Smooth muscle cell (in vitro differentiated cells): ENCODE results near the gene UTP14C. TPM values are rescaled to one million over a fixed set of nuclear protein-coding genes. Genes with fewer than 3 reads are reported as not detected.
"Not testable (repeated sequence)": the region's sequence is repeated elsewhere in the genome, so short reads cannot be mapped to it uniquely, and the experiment has no call there.

ENCODE experiments used
- DNase-seq: peaks from one replicate; lab custom pipeline; 2025; ENCODE audit not compliant: unreplicated experiment; lab: John Stamatoyannopoulos, UW
- H2AFZ ChIP-seq: fragments of 200-600 bp; sonication (generic); 2 replicates; pipeline ENCODE4 v1.6.0; 2016; ENCODE audit warnings: antibody characterized with exemption, low read depth, mild to moderate bottlenecking
- H3F3A ChIP-seq: fragments of 200-600 bp; sonication (generic); 2 replicates; pipeline ENCODE4 v1.6.0; 2017; ENCODE audit warnings: antibody characterized with exemption, low read depth
- H3K27ac ChIP-seq: fragments of 200-600 bp; sonication (generic); 2 replicates; pipeline ENCODE4 v1.5.1; 2016; ENCODE audit warnings: low read depth, mild to moderate bottlenecking
- H3K27me3 ChIP-seq: fragments of 200-600 bp; sonication (generic); 2 replicates; pipeline ENCODE4 v1.6.1; 2016; ENCODE audit warnings: low read depth, mild to moderate bottlenecking
- H3K36me3 ChIP-seq: fragments of 200-600 bp; sonication (generic); 2 replicates; pipeline ENCODE4 v1.5.1; 2016; ENCODE audit warnings: low read depth
- H3K4me1 ChIP-seq: fragments of 200-600 bp; sonication (generic); 2 replicates; pipeline ENCODE4 v1.5.1; 2016; ENCODE audit warnings: low read depth
- H3K4me2 ChIP-seq: fragments of 200-600 bp; sonication (generic); 2 replicates; pipeline ENCODE4 v1.6.0; 2016; ENCODE audit warnings: mild to moderate bottlenecking
- H3K4me3 ChIP-seq: fragments of 200-600 bp; sonication (generic); 2 replicates; pipeline ENCODE4 v1.5.1; 2016; ENCODE audit warnings: mild to moderate bottlenecking
- H3K79me2 ChIP-seq: fragments of 200-600 bp; sonication (generic); 2 replicates; pipeline ENCODE4 v1.6.0; 2016; ENCODE audit warnings: low read depth, mild to moderate bottlenecking
- H3K9ac ChIP-seq: fragments of 200-600 bp; sonication (generic); 2 replicates; pipeline ENCODE4 v1.6.0; 2016; ENCODE audit warnings: low read depth
- H3K9me3 ChIP-seq: fragments of 200-600 bp; sonication (generic); replicated peaks from 2 replicates; pipeline ENCODE4 v1.5.1; 2016; ENCODE audit warnings: low read depth
- H4K20me1 ChIP-seq: fragments of 200-600 bp; sonication (generic); 2 replicates; pipeline ENCODE4 v1.6.0; 2016; ENCODE audit warnings: low read depth
- CTCF ChIP-seq: fragments of 200-600 bp; sonication (generic); IDR thresholded peaks from 2 replicates; pipeline ENCODE4 v1.5.1; 2017; ENCODE audit warnings: borderline replicate concordance, mild to moderate bottlenecking, antibody characterized with exemption; ENCODE audit not compliant: insufficient read depth, poor library complexity, severe bottlenecking
- WGBS: methylation state at CpG from one replicate; pipeline ENCODE4 v1.1.7; 2016; ENCODE audit warnings: low lambda C conversion rate; 5-methylcytosine and 5-hydroxymethylcytosine counted together
- polyA plus RNA-seq: library from polyadenylated mRNA; unstranded; fragments of >200 nt; fragmentation: Nextera tagmentation; extraction: Ambion mirVana; gene quantifications from 2 replicates; pipeline ENCODE4 v1.2.1, GENCODE V29; 2016
- total RNA-seq: library from RNA; depleted of rRNA; stranded (reverse); fragments of >200 nt; gene quantifications from 2 replicates; pipeline ENCODE4 v1.2.3, GENCODE V29; 2014

Gene UTP14C
- total and polyA plus RNA-seq, 2 experiments from 2014 or later: 8.1 to 18.3 TPM

DNA sequence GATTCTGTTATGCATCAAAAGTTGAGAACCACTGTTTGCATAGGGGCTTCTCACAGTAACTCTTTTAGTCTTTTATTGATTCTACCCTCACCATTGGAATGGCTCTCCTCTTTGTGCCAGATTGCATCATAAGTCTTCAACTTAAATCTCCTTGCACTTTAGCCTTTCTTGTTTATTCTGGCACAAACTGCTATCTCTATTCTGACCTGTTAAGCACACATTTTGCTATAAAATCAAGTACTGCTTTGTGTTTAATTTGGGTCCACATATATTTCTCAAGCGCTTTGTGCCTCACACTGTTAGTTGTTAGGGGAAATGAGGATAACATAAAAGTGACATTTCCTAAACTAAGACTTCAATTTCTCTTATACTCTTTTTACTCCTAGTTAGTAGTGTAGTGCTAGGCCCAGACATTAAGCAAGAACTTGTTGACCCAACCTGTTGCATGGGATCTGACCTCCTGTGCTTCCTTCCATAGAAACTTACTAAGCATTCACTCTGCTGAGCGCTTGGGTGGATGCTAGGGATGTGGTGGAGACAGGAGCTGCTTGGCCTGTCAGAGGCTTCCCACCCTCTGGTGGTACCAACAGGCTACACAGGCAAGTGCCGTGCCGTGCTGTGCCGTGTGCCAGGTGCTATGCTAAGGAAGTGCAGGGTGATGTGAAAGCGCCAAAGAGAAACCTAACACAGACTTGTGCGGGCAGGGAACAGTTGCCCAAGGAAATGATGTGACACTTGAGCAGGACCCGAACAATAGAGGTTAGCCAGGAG is 1.2 kb downstream of the UTP14C start:
- no peak overlapping the region for H2AFZ ChIP-seq
- peaks cover 5% of the 10 kb centered on the region for H3K9me3 ChIP-seq
- no peak for TF ChIP-seq CTCF
- no peaks in the 10 kb centered on the region for H3K4me1 ChIP-seq
- H3K4me3 ChIP-seq: no peak overlapping the region
- no peak overlapping the region for H3K9ac ChIP-seq
- H3K36me3 ChIP-seq: peaks cover 34% of the 10 kb centered on the region
- no peaks in the 10 kb centered on the region for H4K20me1 ChIP-seq
- H3F3A ChIP-seq: peaks cover under 1% of the 10 kb centered on the region
- peaks cover 22% of the 10 kb centered on the region for H3K79me2 ChIP-seq
- no peaks in the 10 kb centered on the region for H3K27me3 ChIP-seq
- H3K27ac ChIP-seq: no peak overlapping the region
- DNase-seq: no peak
- no peak overlapping the region for H3K4me2 ChIP-seq
- WGBS: 97% methylated on average over 8 of the region's 8 CpGs

GRCh38 chr13:52026246-52026626 is 1.7 kb downstream of the UTP14C start:
- Histone ChIP-seq H3K36me3 (peaks cover 32% of the 10 kb centered on the region), H4K20me1 (no peaks in the 10 kb centered on the region), H3K4me1 (no peaks in the 10 kb centered on the region), H2AFZ (no peak overlapping the region), H3F3A (peaks cover 6% of the 10 kb centered on the region), H3K27me3 (no peaks in the 10 kb centered on the region), H3K79me2 (peaks cover 22% of the 10 kb centered on the region), H3K4me3 (no peak overlapping the region), H3K9ac (no peak overlapping the region), H3K9me3 (peaks cover 5% of the 10 kb centered on the region), H3K27ac (no peak overlapping the region), H3K4me2 (no peak overlapping the region)
- no peak for DNase-seq
- no peak for TF ChIP-seq CTCF
- 92% methylated on average over 3 of the region's 3 CpGs for WGBS

GRCh38 chr13:52027832-52028231 is 3.3 kb downstream of the UTP14C start:
- no peaks in the 10 kb centered on the region for H3K4me1 ChIP-seq
- H4K20me1 ChIP-seq: no peaks in the 10 kb centered on the region
- peaks cover 5% of the 10 kb centered on the region for H3K9me3 ChIP-seq
- H3F3A ChIP-seq: peaks cover 7% of the 10 kb centered on the region
- no peak for DNase-seq
- no peak overlapping the region for H3K4me3 ChIP-seq
- no peak for TF ChIP-seq CTCF
- peaks cover 19% of the 10 kb centered on the region for H3K79me2 ChIP-seq
- H3K9ac ChIP-seq: no peak overlapping the region
- no peak overlapping the region for H3K4me2 ChIP-seq
- peaks cover 28% of the 10 kb centered on the region for H3K36me3 ChIP-seq
- H3K27ac ChIP-seq: no peak overlapping the region
- no peaks in the 10 kb centered on the region for H3K27me3 ChIP-seq
- H2AFZ ChIP-seq: no peak overlapping the region
- WGBS: 84% methylated on average over 1 of the region's 1 CpG

DNA sequence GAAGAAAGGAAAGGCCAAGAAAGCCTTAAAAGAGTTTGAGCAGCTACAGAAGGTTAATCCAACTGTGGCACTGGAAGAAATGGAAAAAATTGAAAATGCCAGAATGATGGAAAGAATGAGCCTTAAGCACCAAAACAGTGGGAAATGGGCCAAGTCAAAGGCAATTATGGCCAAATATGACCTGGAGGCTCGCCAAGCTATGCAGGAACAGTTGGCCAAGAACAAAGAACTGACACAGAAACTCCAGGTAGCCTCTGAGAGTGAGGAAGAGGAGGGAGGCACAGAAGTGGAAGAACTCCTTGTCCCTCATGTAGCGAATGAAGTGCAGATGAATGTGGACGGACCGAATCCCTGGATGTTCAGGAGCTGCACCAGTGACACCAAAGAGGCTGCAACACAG is 5.1 kb downstream of the UTP14C start:
- H3K9ac ChIP-seq: no peak overlapping the region
- H2AFZ ChIP-seq: no peak overlapping the region
- peaks cover 16% of the 10 kb centered on the region for H3K36me3 ChIP-seq
- peaks cover 5% of the 10 kb centered on the region for H3K9me3 ChIP-seq
- peaks cover 7% of the 10 kb centered on the region for H3F3A ChIP-seq
- H3K27me3 ChIP-seq: no peaks in the 10 kb centered on the region
- no peaks in the 10 kb centered on the region for H4K20me1 ChIP-seq
- no peak overlapping the region for H3K4me2 ChIP-seq
- WGBS: 98% methylated on average over 4 of the region's 4 CpGs
- H3K27ac ChIP-seq: no peak overlapping the region
- no peak overlapping the region for H3K4me3 ChIP-seq
- no peaks in the 10 kb centered on the region for H3K4me1 ChIP-seq
- no peak for TF ChIP-seq CTCF
- H3K79me2 ChIP-seq: peaks cover 7% of the 10 kb centered on the region
- DNase-seq: no peak

DNA sequence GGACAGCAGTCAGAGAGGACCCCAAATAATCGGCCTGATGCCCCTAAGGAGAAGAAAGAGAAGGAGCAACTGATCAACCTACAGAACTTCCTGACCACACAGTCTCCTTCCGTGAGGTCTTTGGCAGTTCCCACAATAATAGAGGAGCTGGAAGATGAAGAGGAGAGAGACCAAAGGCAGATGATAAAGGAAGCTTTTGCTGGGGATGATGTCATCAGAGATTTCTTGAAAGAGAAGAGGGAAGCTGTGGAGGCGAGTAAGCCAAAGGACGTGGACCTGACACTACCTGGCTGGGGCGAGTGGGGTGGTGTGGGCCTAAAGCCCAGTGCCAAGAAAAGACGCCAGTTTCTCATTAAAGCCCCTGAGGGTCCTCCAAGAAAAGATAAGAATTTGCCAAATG is 5.9 kb downstream of the UTP14C start:
- not testable (repeated sequence) for H3F3A ChIP-seq
- WGBS: 96% methylated on average over 6 of the region's 6 CpGs

More for the DNA sequence above, 5.9 kb downstream of the UTP14C start:
- H3K4me2 ChIP-seq, H3K4me1 ChIP-seq, H4K20me1 ChIP-seq, H3K79me2 ChIP-seq, H3K9me3 ChIP-seq, H3K27ac ChIP-seq, H3K9ac ChIP-seq, H3K27me3 ChIP-seq, H2AFZ ChIP-seq, DNase-seq, H3K4me3 ChIP-seq: not testable (repeated sequence)
- H3K36me3 ChIP-seq: peaks cover 14% of the 10 kb centered on the region
